Measurements from ENCODE around the gene TMOD1.
"Not testable (repeated sequence)": the region's sequence is repeated elsewhere in the genome, so short reads cannot be mapped to it uniquely, and the experiment has no call there.

The TMOD1 gene

DNA sequence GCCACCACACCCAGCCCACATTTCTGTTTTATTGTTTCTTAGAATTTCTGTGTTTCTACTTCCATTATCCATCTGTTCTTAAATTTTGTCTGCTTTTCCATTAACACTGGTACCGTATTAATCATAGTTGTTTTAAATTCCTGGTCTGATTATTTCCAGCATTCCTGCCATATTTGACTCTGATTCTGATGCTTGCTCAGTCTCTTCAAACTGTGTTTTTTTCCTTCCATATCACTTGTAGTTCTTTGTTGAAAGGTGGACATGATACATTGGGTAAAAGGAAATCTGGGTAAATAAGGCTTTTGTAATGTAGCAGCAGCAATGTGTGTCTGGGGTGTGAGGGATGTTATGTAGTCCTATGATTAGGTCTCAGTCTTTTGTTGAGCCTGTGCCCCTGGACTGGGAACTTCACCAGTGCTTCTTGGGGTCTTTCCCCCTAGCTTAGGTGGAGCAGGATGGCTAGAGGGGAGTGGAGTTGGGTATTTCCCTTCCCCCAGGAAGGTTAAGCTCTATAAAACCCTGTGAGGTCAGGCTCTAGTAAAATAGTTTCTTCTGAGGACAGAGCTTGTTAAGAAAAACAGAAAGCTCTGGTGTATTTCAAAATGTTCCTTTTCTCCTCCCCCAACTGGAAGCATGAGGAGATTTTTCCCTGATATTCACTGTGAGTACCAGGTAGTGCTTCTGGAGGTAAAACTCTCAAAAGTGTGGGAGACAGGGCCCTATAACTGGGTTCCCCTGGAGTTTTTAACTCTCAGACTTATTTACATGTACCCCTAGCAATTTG lies 10.1 kb upstream of the TMOD1 start:
- intact Hi-C loops (cut with DNase I), result no loop called here

DNA sequence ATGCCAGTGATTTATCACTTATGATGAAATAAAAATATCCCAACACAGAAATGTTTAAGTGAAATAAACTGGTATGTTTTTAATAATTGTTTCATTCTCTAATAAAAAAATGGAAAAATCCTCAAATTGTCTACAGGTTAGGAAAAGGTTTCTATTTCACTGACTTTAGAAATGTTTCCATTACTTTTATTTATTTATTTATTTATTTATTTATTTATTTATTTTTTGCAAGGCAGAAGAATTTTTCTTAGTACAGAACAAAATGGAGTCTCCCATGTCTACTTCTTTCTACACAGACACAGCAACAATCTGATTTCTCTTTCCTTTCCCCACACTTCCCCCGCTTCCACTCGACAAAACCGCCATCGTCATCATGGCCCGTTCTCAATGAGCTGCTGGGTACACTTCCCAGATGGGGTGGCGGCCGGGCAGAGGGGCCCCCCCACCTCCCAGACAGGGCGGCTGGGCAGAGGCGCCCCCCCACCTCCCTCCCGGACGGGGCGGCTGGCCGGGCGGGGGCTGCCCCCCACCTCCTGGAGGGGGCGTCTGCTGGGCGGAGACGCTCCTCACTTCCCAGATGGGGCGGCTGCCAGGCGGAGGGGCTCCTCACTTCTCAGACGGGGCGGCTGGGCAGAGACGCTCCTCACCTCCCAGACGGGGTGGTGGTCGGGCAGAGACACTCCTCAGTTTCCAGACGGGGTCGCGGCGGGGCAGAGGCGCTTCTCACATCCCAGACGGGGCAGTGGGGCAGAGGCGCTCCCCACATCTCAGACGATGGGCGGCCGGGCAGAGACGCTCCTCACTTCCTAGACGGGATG lies 3.7 kb upstream of the TMOD1 start:
- peak in 1 of 42 donors; percentile 27 for DNase-seq
- intact Hi-C loops (cut with DNase I), result not testable (repeated sequence)

More for the DNA sequence above, 10.1 kb upstream of the TMOD1 start:
- DNase-seq, result no peak

DNA sequence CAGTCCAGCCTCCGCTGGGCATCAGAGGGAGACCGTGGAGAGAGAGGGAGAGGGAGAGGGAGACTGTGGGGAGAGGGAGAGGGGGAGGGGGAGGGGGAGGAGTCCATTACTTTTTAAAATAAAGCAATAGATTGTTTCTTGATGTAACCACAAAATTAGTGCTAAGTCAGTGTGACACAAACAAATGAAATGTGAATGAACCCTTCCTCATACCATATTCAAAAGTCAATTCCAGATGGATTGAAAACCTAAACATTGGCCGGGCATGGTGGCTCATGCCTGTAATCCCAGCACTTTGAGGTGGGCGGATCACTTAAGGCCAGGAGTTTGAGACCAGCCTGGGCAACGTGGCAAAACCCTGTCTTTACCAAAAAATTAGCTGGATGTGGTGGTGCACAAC lies 2.6 kb upstream of the TMOD1 start:
- intact Hi-C loops (cut with DNase I); DNase-seq: not testable (repeated sequence)

DNA sequence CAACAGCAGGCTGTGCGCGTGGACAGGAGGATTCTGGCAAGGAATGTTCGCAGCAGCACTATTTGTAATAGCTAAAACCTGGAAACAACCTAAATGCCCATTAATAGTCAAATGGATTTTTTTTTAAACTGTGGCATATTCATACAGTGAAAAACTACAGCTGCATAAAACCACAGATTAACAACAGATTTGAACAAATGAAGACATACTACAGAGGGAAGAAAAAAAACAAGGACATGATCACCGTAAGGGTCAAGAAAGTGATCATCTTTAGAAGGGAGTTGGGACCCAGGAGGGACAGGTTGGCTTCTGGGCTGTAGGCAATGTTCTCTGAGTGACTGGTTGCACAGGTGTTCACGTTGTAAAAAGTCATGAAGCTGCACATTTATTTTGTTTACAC lies 1.2 kb upstream of the TMOD1 start:
- peak in 1 of 42 donors; percentile 35 for DNase-seq
- intact Hi-C loops (cut with DNase I), result no loop called here

DNA sequence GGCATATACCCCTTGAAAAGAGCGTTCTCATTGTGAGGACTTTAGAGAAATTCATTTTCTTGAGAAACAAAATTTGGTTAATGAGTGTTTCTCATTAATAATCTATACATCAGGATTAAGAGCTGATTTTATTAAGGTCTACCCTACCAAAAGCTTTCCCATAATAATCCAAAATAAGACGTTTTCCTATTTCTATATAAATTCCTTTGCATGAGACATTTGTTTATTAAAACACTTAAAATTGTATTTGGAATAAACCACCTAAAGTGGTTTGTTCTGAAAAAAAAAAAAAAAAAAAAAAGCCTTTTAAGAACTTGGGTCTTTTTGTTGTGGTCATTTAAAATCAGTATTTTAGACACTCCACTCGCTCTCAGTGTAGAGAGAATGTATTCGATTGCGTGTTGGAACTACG lies 695 bp upstream of the TMOD1 start:
- intact Hi-C loops (cut with DNase I), result no loop called here
- no peak for DNase-seq

DNA sequence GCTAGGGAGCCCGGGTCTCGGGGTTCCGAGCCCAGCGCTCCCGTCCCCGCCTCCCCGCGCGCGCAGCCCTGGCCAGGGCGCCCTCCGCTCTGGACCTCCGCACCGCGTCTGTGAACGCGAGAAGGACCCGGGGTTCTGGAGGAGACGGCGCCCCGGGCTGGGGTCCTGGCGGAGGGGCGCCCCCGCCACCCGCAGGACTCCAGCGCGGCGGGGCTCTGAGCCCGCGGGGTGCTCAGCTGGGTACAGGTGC lies 431 bp downstream of the TMOD1 start:
- intact Hi-C loops (cut with DNase I), result no loop called here
- no peak for DNase-seq

DNA sequence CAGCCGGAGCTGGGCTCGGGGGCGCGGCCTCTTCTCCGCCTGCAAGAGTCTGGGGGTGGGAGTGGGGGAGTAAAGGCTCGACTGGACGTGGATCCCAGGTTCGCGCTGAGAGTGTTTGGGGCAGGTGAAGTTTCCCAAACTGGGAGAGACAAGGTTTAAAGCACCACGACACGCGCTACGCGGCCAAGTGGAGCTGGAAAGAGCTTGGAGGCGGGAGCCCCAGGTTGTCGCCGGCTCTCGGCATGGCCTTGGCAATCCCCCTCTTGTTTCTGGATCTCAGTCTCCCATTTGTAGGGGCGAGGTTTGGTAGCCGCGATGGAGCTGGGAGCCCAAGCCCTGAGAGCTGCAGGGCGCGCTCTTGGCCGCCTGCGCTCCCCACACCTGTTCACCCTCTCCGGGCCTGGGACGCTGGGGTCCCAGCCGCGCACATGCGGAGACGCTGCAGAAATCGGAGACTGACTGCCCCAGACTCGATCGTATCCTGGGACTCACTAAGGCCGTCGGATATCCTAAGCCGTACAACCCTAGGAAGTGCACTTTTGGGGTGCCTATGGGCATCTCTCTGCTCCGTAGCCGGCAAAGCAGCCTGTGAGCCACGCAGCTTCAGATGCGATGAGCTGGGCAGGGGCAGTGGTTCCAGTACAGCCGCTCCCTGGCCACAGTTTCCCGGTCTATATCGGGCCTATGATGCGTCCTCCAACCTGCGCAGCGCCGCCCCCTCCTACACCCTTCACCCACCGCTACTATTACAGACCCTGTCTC lies 937 bp downstream of the TMOD1 start:
- DNase-seq, result peak in 24 of 42 donors; percentile 13 to 52 (median 34)
- intact Hi-C loops (cut with DNase I), result no loop called here

DNA sequence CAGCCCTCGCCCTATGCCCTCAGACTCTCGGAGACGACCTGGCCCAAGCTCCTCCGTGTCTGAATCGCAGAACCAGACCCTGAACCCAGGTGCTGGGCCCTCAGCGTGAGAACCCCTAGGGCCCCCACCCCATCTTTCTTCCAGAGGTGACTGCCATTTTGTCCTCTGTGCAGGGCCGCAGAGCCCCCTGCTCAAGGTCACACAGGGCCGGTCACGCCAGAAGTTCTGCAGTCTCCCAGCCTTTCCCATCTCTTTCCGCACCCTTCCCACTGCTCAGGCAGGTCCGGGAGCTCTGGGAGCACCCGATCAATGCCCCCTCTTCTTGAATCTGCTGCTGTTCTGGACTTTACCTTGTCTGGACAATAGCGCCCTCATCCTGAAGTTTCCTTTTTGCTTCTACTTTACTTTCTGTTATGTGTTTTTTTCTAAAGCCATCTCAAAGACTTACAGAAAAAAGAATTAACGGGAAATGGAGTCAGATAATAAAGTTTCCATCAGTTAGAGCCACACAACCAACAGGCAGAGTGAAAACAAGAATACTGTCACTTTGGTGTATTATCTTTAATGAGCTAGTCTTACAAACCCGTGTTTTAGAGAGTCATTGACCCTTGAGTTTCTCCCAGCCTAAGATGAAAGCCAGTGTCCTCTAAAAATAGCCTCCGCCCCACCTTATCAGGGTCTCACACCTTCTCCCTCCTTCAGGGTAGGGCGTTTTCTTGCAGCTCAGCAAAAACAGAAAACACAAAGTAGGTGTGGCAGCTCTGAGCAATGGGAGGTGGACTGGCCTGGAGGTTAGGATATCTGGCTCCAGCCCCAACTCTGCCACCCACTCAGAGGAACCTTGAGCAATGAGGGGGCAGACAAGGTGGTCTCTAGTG lies 1.8 kb downstream of the TMOD1 start:
- peak in 1 of 42 donors; percentile 40 for DNase-seq
- intact Hi-C loops (cut with DNase I), result no loop called here

DNA sequence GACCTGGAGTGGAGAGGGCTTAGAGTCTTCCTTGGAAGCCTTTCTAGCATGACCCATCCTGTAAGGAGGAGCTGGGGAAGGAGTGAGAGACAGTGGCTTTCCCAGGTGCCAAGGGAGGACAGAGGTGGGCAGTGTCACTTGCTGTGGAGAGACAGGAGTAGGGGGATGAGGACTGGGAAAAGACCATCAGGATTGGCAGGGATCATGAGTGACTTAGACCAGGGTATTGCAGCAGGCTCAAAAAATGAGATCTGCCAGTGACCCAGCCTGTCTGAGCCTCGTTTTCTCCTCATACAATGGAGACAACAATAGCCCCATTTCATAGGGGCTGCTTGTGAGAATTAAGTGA lies 2.4 kb downstream of the TMOD1 start:
- peak in 1 of 42 donors; percentile 41 for DNase-seq
- intact Hi-C loops (cut with DNase I), result no loop called here

DNA sequence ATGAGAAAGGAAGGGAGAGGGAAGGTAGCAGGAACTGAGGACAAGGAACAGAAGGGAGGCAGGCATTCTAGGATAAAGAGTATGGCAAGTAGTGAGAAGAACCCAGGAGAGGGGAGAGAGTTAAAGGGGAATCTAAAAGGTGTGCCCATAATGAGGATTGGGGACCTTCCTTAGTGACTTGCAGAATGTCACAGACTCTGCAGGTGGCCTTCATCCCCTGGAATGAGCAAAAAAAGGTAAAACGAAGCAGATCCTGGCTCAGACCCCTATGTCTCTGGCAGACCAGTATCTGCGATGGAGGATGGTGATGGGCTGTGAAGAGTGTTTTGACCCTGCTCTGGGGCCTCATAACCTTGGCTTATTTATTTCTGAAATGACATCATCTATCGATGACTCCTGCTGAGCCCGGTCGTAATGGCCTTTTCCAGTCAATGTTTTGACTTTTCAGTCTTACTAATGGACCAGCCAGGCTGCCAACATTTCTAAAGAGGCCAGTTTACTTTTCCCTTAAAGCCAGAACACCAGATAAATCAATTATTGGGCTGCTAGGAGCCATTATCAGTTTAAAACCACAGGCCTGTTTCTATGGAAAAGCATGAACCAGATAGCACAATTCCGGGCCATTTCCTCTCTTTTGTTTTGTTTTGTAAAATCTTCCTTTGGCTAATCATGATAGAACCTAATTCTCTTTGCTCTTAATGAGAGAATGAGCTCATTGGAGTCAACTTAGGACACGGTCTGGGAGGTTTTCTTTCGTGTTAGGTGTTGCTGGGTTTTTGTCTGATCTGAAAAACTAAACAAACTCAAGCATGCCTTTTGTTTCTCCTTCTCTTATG lies 3.1 kb downstream of the TMOD1 start:
- intact Hi-C loops (cut with DNase I), result no loop called here

DNA sequence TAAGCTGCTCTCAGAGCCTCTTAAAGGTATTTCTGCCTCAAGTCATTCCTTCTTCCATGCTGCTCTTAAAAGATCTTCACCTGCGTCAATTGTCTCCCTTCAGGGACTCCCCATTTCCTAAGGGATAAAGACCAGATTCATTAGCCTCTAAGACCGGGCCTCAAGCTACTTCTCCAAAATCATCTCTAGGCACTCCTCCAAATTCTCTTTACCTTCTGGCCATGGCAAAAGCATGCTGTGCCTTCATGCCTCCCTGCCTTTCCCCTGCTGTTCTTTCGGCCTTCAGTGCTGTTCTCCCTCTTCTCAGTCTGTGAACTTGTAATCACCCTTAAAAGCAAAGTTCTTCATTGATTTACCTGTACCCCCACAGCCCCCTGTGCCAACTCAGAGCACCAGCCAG lies 4.4 kb downstream of the TMOD1 start:
- intact Hi-C loops (cut with DNase I), result no loop called here
- DNase-seq, result peak in 1 of 42 donors; percentile 18

More for the DNA sequence above, 3.1 kb downstream of the TMOD1 start:
- peak in 1 of 42 donors; percentile 40 for DNase-seq

DNA sequence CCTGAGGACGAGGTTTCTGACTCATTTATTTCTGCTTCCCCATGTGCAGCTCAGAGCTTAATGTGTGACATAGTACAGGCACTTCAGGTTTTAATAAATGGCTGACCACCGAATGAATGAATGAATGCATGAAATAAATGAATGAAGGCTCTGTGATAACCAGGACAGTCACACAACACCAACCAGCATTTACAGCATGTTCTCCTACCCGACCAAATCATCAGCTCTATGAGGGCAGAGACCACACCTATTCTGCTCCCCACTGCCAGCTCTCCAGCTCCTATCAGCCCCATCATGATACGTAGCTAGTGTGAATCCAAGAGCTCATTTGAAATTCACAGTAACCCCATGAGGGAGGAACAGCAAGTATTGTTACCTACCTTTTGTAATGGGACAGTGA lies 4.8 kb downstream of the TMOD1 start:
- intact Hi-C loops (cut with DNase I), result no loop called here
- DNase-seq, result peak in 1 of 42 donors; percentile 24

DNA sequence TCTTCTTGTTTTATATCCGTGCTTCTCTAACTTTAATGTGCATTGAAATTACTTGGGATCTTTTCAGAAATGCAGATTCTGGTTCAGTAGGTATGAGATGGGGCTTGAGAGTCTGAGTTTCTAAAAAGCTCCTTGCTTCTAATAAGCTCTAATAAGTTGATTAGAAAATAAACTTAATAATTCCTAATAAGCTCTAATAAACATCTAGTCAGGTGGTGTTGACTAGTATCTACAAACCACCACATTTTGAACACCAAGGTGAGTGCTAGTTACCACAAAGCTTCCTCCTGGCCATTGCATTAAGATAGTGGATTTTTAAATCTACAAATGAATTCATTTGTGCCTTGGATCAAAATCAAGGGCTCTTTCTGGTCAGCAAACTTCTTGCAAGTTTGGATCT lies 5.3 kb downstream of the TMOD1 start:
- no peak for DNase-seq
- intact Hi-C loops (cut with DNase I), result no loop called here

DNA sequence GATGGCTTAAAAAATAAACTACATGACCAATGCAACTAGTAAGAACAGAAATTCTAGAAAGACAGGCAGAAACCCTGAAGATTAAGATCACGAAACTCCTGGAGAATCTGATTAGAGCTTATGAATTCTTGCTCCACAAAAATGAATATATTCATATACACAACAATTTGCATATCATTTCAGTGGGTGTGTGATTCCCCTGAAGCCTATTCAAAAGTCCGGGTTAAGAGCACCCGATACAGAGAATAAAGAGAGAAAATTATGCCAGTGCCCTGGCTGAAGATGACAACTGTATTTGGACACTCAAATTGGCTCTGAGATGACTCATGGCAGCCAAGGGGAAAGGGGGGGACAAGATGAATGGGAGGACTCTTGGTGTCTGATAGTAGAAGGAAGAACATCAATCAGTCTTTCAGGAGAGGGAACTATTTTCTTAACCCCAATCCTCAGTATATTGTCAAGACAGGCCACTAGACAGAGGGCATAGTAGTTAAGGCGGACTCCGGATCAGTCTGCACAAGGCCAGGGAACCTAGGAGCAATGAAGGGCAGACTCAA lies 6.0 kb downstream of the TMOD1 start:
- peak in 2 of 42 donors; percentile 34 to 58 for DNase-seq
- intact Hi-C loops (cut with DNase I), result no loop called here

DNA sequence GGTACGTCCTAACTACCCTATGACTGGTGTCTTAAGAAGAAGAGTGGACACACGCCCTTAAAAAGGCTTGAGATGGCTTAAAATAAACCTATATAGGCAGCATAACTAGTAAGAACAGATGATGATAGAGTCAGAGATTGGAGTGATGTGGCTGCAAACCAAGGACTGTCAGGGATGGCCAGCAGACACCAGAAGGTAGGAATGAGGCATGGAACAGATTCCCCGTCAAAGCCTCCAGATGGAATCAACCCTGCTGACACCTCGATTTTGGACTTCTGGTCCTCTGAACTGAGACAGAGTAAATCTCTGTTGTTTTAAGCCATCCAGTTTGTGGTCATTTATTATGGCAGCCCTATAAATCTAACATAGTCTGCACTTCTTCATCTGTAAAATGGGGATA lies 7.4 kb downstream of the TMOD1 start:
- intact Hi-C loops (cut with DNase I), result no loop called here

DNA sequence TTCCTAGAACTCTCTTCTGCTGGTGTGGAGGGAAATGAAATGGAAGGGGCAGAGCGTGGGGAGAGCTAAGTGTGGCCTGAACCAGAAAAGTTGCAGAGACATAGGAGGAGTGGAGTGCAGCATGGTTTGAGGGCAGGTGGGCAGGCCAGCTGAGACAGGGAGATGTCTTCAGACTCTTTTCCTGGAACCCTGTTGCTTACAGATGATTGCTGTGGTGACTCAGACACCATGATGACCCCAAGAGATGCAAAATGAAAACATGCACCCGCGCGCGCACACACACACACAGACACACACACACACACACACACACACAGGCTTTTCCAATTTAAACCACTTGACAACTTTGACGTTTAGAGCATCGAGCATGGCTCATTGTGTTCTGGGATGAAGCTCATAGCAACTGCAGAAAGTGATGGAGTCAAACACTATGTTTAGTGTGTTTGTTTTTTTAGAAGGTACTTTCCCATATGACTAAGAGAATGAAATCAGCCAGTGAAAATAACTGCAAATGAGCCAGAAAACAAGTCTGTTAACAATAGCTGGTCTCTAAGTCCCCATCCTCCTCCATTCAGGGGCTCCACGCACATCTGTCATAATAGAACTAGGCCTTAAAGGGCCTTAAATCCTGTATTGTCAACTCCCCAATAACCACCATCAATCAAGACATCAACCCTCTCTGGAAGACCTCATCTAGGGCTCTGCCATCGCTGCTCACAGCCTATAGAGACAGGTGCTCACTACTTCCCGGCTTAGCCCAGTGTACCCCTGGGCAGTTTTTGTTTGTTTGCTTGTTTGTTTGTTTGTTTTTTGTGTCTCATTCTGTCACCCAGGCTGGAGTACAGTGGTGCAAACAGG lies 9.6 kb downstream of the TMOD1 start:
- DNase-seq, result peak in 1 of 42 donors; percentile 39

More for the DNA sequence above, 7.4 kb downstream of the TMOD1 start:
- DNase-seq, result peak in 1 of 42 donors; percentile 34

More for the DNA sequence above, 9.6 kb downstream of the TMOD1 start:
- intact Hi-C loops (cut with DNase I), result no loop called here

Data from head of caudate nucleus (tissue), 42 donors.